CD14-positive monocyte (primary cell): ENCODE data around the gene ITPKB. TPM values are rescaled to one million over a fixed set of nuclear protein-coding genes. Genes with fewer than 3 reads are reported as not detected.
A peak's percentile ranks its signal among the peaks of the same experiment; 100 is the strongest.
"Not testable (repeated sequence)": the region's sequence is repeated elsewhere in the genome, so short reads cannot be mapped to it uniquely, and the experiment has no call there.

Experiments used
- DNase-seq, 3 donors: peaks; one replicate each; pipeline ENCODE4 v3.0.0-alpha.2; 2011 to 2022
- H2AFZ ChIP-seq: 2 replicates; pipeline ENCODE4 v1.6.0; 2012; ENCODE audit warnings: mild to moderate bottlenecking, low read depth, low read length, inconsistent platforms; ENCODE audit not compliant: insufficient read depth, poor library complexity, severe bottlenecking
- H3K27ac ChIP-seq, 2 donors: 1 replicate in 1 of 2; 2 replicates in 1 of 2; pipeline ENCODE4 v1.5.1; 2012 to 2013; ENCODE audit warnings: low read length in 2 of 2, control low read depth in 1 of 2, inconsistent platforms in 1 of 2, low read depth in 1 of 2, mild to moderate bottlenecking in 1 of 2
- H3K27me3 ChIP-seq, 2 donors: one replicate each; pipeline versions ENCODE4 v1.6.0 to v1.6.1; 2011 to 2013; ENCODE audit warnings: low read length in 2 of 2; ENCODE audit not compliant: control insufficient read depth in 2 of 2, insufficient read depth in 2 of 2
- H3K36me3 ChIP-seq, 2 donors: replicated peaks in 1 of 2; 1 replicate in 1 of 2; 2 replicates in 1 of 2; pipeline versions ENCODE4 v1.5.1 to v1.6.1; 2012 to 2013; ENCODE audit warnings: low read length in 2 of 2, control low read depth in 1 of 2, inconsistent platforms in 1 of 2, mild to moderate bottlenecking in 1 of 2; ENCODE audit not compliant: insufficient read depth in 2 of 2, control insufficient read depth in 1 of 2
- H3K4me1 ChIP-seq, 2 donors: 1 replicate in 1 of 2; 2 replicates in 1 of 2; pipeline versions ENCODE4 v1.5.1 to v1.6.1; 2012 to 2013; ENCODE audit warnings: low read length in 2 of 2, control low read depth in 1 of 2, inconsistent platforms in 1 of 2, mild to moderate bottlenecking in 1 of 2, moderate library complexity in 1 of 2; ENCODE audit not compliant: insufficient read depth in 2 of 2, control insufficient read depth in 1 of 2
- H3K4me2 ChIP-seq: replicated peaks from 2 replicates; pipeline ENCODE3; 2012; ENCODE audit warnings: low read length, moderate library complexity, mild to moderate bottlenecking; ENCODE audit not compliant: poor library complexity, severe bottlenecking; ENCODE audit errors: extremely low read depth
- H3K4me3 ChIP-seq, 3 experiments: fragments of 200-600 bp in 1 of 3; sonication (generic) in 1 of 3; replicated peaks in 1 of 3; 1 replicate in 2 of 3; 2 replicates in 1 of 3; pipeline ENCODE4 v1.5.1; 2011 to 2013; ENCODE audit warnings: low read length in 3 of 3, mild to moderate bottlenecking in 3 of 3, control low read depth in 2 of 3, low read depth in 2 of 3, inconsistent platforms in 1 of 3, moderate library complexity in 1 of 3
- H3K79me2 ChIP-seq: 2 replicates; pipeline ENCODE4 v1.6.0; 2012; ENCODE audit warnings: mild to moderate bottlenecking, control low read depth, inconsistent platforms, low read length, moderate library complexity; ENCODE audit not compliant: insufficient read depth
- H3K9ac ChIP-seq: 2 replicates; pipeline ENCODE4 v1.6.0; 2017; ENCODE audit warnings: low read length, mild to moderate bottlenecking; ENCODE audit not compliant: insufficient read depth, poor library complexity, severe bottlenecking
- H3K9me3 ChIP-seq, 2 donors: replicated peaks in 1 of 2; 1 replicate in 1 of 2; 2 replicates in 1 of 2; pipeline versions ENCODE4 v1.5.1 to v1.6.1; 2012 to 2013; ENCODE audit warnings: low read length in 2 of 2, control low read depth in 1 of 2; ENCODE audit not compliant: control insufficient read depth in 1 of 2, insufficient read depth in 1 of 2
- H4K20me1 ChIP-seq: 2 replicates; pipeline ENCODE4 v1.6.0; 2012; ENCODE audit warnings: mild to moderate bottlenecking, low read length, control low read depth, moderate library complexity; ENCODE audit not compliant: insufficient read depth
- H3K27ac Mint-ChIP-seq, 7 donors: one replicate each; pipeline ENCODE4 v1.8.0; 2020; ENCODE audit warnings: mild to moderate bottlenecking in 7 of 7, mixed read lengths in 7 of 7, moderate library complexity in 6 of 7, inconsistent platforms in 2 of 7
- H3K27me3 Mint-ChIP-seq, 3 donors: one replicate each; pipeline ENCODE4 v1.8.0; 2021 to 2022; ENCODE audit warnings: low read depth in 3 of 3, mild to moderate bottlenecking in 3 of 3, mixed read lengths in 3 of 3, moderate library complexity in 3 of 3, inconsistent platforms in 1 of 3
- H3K36me3 Mint-ChIP-seq, 2 donors: one replicate each; pipeline ENCODE4 v1.8.0; 2020; ENCODE audit warnings: mixed read lengths in 2 of 2, inconsistent platforms in 1 of 2, mild to moderate bottlenecking in 1 of 2
- H3K4me1 Mint-ChIP-seq: one replicate; pipeline ENCODE4 v1.8.0; 2020; ENCODE audit warnings: mild to moderate bottlenecking, mixed read lengths
- H3K4me3 Mint-ChIP-seq, 2 donors: one replicate each; pipeline ENCODE4 v1.8.0; 2020; ENCODE audit warnings: mild to moderate bottlenecking in 2 of 2, mixed read lengths in 2 of 2, moderate library complexity in 1 of 2
- H3K9me3 Mint-ChIP-seq, 7 donors: one replicate each; pipeline ENCODE4 v1.8.0; 2020 to 2022; ENCODE audit warnings: mixed read lengths in 7 of 7, mild to moderate bottlenecking in 6 of 7, moderate library complexity in 6 of 7, inconsistent platforms in 2 of 7
- WGBS: methylation state at CpG from one replicate; pipeline ENCODE4 v1.1.5; 2013; ENCODE audit warnings: missing lambda C conversion rate; ENCODE audit not compliant: insufficient coverage; 5-methylcytosine and 5-hydroxymethylcytosine counted together
- intact Hi-C, 2 donors: fragments of 100-400 bp; cut with micrococcal nuclease; formaldehyde crosslinking; loops; one replicate each; pipeline versions ENCODE4 v1.15.0 to v1.15.1; 2023
- polyA plus RNA-seq, 3 donors: library from polyadenylated mRNA; depleted of rRNA in 1 of 3; unstranded in 2 of 3; stranded (reverse) in 1 of 3; fragments of 300-500 nt in 2 of 3; fragments of >200 nt in 1 of 3; fragmentation: Illumina TruSeq in 2 of 3; gene quantifications; 1 replicate in 2 of 3; 2 replicates in 1 of 3; pipeline ENCODE4 v1.2.3, GENCODE V29; 2012 to 2021
- TF ChIP-seq, protein P1 (sequence below): fragments of 200-600 bp; IDR thresholded peaks from one replicate; pipeline ENCODE4 v1.8.0; 2022; ENCODE audit warnings: antibody characterized with exemption, mild to moderate bottlenecking

The ITPKB gene
- polyA plus RNA-seq, 3 donors = 7.3 to 14.4 (median 10.2) TPM

DNA sequence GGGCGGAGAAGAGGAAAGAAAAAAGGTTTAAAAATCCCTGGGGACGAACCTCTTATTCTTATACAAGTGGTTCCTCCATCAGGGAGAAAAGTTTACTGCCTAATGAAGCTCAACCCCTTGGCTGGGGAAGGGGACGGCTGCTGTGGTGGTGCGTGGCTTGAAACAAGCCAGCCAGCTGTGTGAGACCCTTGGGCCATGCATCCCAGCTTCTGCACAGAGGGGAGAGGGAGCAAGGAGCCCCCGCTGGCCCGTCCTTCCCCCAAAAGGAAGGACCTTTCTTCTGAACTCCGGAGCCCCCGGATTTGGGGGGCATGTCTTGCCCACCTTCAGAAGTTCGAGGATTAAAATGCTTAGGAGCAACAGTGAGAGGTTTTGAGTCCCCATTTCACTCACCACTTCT lies 123.2 kb downstream of the ITPKB start:
- Mint-ChIP-seq H3K9me3 (peaks cover 0 to 14% (median 7%) of the 10 kb centered on the region in 7 donors), H3K36me3 (no peaks in the 10 kb centered on the region), H3K27me3 (peaks cover 3 to 7% (median 6%) of the 10 kb centered on the region in 3 donors), H3K4me3 (no peak overlapping the region), H3K4me1 (no peaks in the 10 kb centered on the region), H3K27ac (no peak overlapping the region)
- no peak for DNase-seq
- no peak overlapping the region for H3K4me3 ChIP-seq
- no peaks in the 10 kb centered on the region for H3K4me1 ChIP-seq
- H2AFZ ChIP-seq = no peak overlapping the region
- no peaks in the 10 kb centered on the region for H3K36me3 ChIP-seq
- 97% methylated on average over 4 of the region's 9 CpGs for WGBS
- intact Hi-C loops = no loop called here
- no peaks in the 10 kb centered on the region for H3K79me2 ChIP-seq
- TF ChIP-seq, protein P1, sequence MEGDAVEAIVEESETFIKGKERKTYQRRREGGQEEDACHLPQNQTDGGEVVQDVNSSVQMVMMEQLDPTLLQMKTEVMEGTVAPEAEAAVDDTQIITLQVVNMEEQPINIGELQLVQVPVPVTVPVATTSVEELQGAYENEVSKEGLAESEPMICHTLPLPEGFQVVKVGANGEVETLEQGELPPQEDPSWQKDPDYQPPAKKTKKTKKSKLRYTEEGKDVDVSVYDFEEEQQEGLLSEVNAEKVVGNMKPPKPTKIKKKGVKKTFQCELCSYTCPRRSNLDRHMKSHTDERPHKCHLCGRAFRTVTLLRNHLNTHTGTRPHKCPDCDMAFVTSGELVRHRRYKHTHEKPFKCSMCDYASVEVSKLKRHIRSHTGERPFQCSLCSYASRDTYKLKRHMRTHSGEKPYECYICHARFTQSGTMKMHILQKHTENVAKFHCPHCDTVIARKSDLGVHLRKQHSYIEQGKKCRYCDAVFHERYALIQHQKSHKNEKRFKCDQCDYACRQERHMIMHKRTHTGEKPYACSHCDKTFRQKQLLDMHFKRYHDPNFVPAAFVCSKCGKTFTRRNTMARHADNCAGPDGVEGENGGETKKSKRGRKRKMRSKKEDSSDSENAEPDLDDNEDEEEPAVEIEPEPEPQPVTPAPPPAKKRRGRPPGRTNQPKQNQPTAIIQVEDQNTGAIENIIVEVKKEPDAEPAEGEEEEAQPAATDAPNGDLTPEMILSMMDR = no peak
- no peak overlapping the region for H3K4me2 ChIP-seq
- no peaks in the 10 kb centered on the region for H4K20me1 ChIP-seq
- peaks cover 0 to 4% of the 10 kb centered on the region in 2 donors for H3K9me3 ChIP-seq
- no peak overlapping the region for H3K27ac ChIP-seq
- H3K27me3 ChIP-seq = no peaks in the 10 kb centered on the region
- H3K9ac ChIP-seq = no peak overlapping the region

DNA sequence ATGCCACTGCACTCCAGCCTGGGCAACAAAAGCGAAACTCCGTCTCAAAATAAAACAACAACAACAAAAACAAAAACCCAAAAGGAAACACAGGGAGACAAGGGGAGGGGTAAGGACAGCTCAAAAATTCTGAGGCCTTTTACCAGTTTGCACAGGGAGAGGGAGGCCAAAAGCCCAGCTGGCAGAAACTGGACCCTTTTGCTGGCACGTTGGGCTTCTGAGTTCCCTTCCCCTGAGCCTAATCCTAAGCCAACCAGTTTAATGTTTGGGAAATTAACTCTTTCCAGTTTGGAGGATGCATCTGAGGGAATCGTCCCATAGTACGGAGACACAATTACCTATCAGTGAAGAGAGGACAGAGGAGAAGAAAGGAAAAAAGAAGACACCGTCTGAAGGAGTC lies 127.1 kb downstream of the ITPKB start:
- H4K20me1 ChIP-seq, H3K27ac Mint-ChIP-seq, intact Hi-C loops, H3K9me3 ChIP-seq, H3K9me3 Mint-ChIP-seq, H3K4me1 Mint-ChIP-seq, H3K27ac ChIP-seq, H3K27me3 ChIP-seq, H3K79me2 ChIP-seq, H3K9ac ChIP-seq, H3K36me3 Mint-ChIP-seq, DNase-seq, H3K4me1 ChIP-seq, H3K36me3 ChIP-seq, H2AFZ ChIP-seq, H3K4me3 ChIP-seq, H3K4me2 ChIP-seq: not testable (repeated sequence)
- peak overlapping the region in 1 of 2 donors; percentile 42 for H3K4me3 Mint-ChIP-seq
- no CpG with 5 or more reads among the region's 6 CpGs for WGBS
- peaks cover 2 to 16% (median 4%) of the 10 kb centered on the region in 3 donors for H3K27me3 Mint-ChIP-seq
